DND-41 (cell line): ENCODE measurements around the gene ZFP36.

Experiments used
- CTCF ChIP-seq: IDR thresholded peaks from 2 replicates; pipeline ENCODE4 v1.5.1; 2012; ENCODE audit warnings: borderline replicate concordance, low read length, moderate library complexity, mild to moderate bottlenecking; ENCODE audit not compliant: poor library complexity, severe bottlenecking; ENCODE audit errors: extremely low read depth
- EZH2 ChIP-seq: IDR thresholded peaks from 3 replicates; pipeline ENCODE4 v1.6.1; 2012; ENCODE audit warnings: borderline replicate concordance, low read depth, mild to moderate bottlenecking, moderate library complexity, low read length, inconsistent platforms; ENCODE audit not compliant: severe bottlenecking

GRCh38 chr19:39379865-39380396, 26.7 kb upstream of the ZFP36 start:
- TF ChIP-seq CTCF (no peak), EZH2 (no peak)
